Endothelial cell of umbilical vein (primary cell): ENCODE data around the gene PRKAB1. TPM values are rescaled to one million over a fixed set of nuclear protein-coding genes. Genes with fewer than 3 reads are reported as not detected.

Experiments used
- BruUV-seq: library from RNA; stranded (reverse); fragments of 400-500 nt; replicated peaks from 2 replicates; lab custom pipeline; 2021; lab: Mats Ljungman, UMichigan
- CTCF ChIA-PET: fragments of 300-600, 350-600 bp; sonication (Branson Sonifier 250); formaldehyde crosslinking; loops from one replicate; lab custom pipeline; 2021; ENCODE audit warnings: antibody characterized with exemption, inconsistent platforms; lab: Charles Lee
- POLR2A ChIA-PET: fragments of 300-600, 350-600 bp; sonication (Branson Sonifier 250); formaldehyde crosslinking; loops from one replicate; lab custom pipeline; 2021; ENCODE audit warnings: antibody characterized with exemption, inconsistent platforms; lab: Charles Lee
- DNase-seq: peaks from one replicate; pipeline ENCODE4 v3.0.0-alpha.2; 2011; ENCODE audit warnings: low read depth, low spot score
- FAIRE-seq: peaks from 2 replicates; lab custom pipeline; 2011; peaks lifted over from hg19 to GRCh38; lab: Jason Lieb, UNC
- H2AFZ ChIP-seq: 2 replicates; pipeline ENCODE4 v1.6.0; 2012; ENCODE audit warnings: low read depth, low read length, control low read depth, inconsistent platforms
- H3K27ac ChIP-seq: 2 replicates; pipeline ENCODE4 v1.5.1; 2011; ENCODE audit warnings: low read depth, mild to moderate bottlenecking, control low read depth, low read length, moderate library complexity; ENCODE audit not compliant: insufficient read depth
- H3K27me3 ChIP-seq, 2 experiments: 2 replicates each; pipeline versions ENCODE4 v1.6.0 to v1.6.1; 2011; ENCODE audit warnings: low read length in 2 of 2, mixed read lengths in 1 of 2; ENCODE audit not compliant: control insufficient read depth in 2 of 2, insufficient read depth in 2 of 2
- H3K36me3 ChIP-seq, 2 experiments: 2 replicates in 1 of 2; 3 replicates in 1 of 2; pipeline ENCODE4 v1.5.1; 2011; ENCODE audit warnings: low read length in 2 of 2, mild to moderate bottlenecking in 1 of 2, moderate library complexity in 1 of 2; ENCODE audit not compliant: control insufficient read depth in 2 of 2, insufficient read depth in 2 of 2; ENCODE audit errors: extremely low read depth in 1 of 2
- H3K4me1 ChIP-seq: 3 replicates; pipeline ENCODE4 v1.5.1; 2011; ENCODE audit warnings: mild to moderate bottlenecking, low read length; ENCODE audit not compliant: control insufficient read depth, insufficient read depth; ENCODE audit errors: extremely low read depth
- H3K4me2 ChIP-seq: 2 replicates; pipeline ENCODE4 v1.6.1; 2011; ENCODE audit warnings: low read length, control low read depth, mixed read lengths; ENCODE audit not compliant: insufficient read depth
- H3K4me3 ChIP-seq, 3 experiments: fragments of 200-600 bp in 1 of 3; sonication (generic), shearing (Covaris generic) in 1 of 3; replicated peaks in 1 of 3; 2 replicates each; pipeline ENCODE4 v1.5.1; 2011 to 2016; ENCODE audit warnings: control low read depth in 3 of 3, low read length in 3 of 3, mild to moderate bottlenecking in 2 of 3, inconsistent platforms in 1 of 3, low read depth in 1 of 3, moderate library complexity in 1 of 3; ENCODE audit not compliant: insufficient read depth in 1 of 3
- H3K79me2 ChIP-seq: 2 replicates; pipeline ENCODE4 v1.6.0; 2012; ENCODE audit warnings: low read length, inconsistent platforms; ENCODE audit not compliant: control insufficient read depth, insufficient read depth
- H3K9ac ChIP-seq: replicated peaks from 2 replicates; pipeline ENCODE3; 2011; ENCODE audit warnings: low read length, control low read depth; ENCODE audit not compliant: insufficient read depth; ENCODE audit errors: extremely low read depth
- H3K9me1 ChIP-seq: replicated peaks from 3 replicates; pipeline ENCODE4 v1.6.0; 2011; ENCODE audit warnings: mild to moderate bottlenecking, low read length; ENCODE audit not compliant: control insufficient read depth, insufficient read depth; ENCODE audit errors: extremely low read depth
- H3K9me3 ChIP-seq: replicated peaks from 2 replicates; pipeline ENCODE4 v1.5.1; 2012; ENCODE audit warnings: low read length, inconsistent platforms; ENCODE audit not compliant: control insufficient read depth, insufficient read depth
- H4K20me1 ChIP-seq: replicated peaks from 2 replicates; pipeline ENCODE3; 2011; ENCODE audit warnings: mild to moderate bottlenecking, low read length; ENCODE audit not compliant: control insufficient read depth, insufficient read depth; ENCODE audit errors: extremely low read depth
- CTCF ChIP-seq, 2 donors: IDR thresholded peaks; 1 replicate in 1 of 2; 2 replicates in 1 of 2; pipeline ENCODE4 v1.5.1; 2011; ENCODE audit warnings: low read length in 2 of 2, mild to moderate bottlenecking in 2 of 2, moderate library complexity in 2 of 2, control low read depth in 1 of 2, inconsistent platforms in 1 of 2, low read depth in 1 of 2; ENCODE audit not compliant: insufficient read depth in 1 of 2; ENCODE audit errors: extremely low read depth in 1 of 2
- EZH2 ChIP-seq: IDR thresholded peaks from 2 replicates; pipeline ENCODE4 v1.6.1; 2012; ENCODE audit warnings: borderline replicate concordance, low read depth, mild to moderate bottlenecking, moderate library complexity, low read length, inconsistent platforms; ENCODE audit not compliant: severe bottlenecking
- GATA2 ChIP-seq: IDR thresholded peaks from 2 replicates; pipeline ENCODE4 v1.7.0; 2011; ENCODE audit warnings: low read depth, mild to moderate bottlenecking, moderate library complexity, mixed read lengths, low read length; ENCODE audit not compliant: insufficient read length, insufficient read depth
- JUN ChIP-seq: IDR thresholded peaks from 2 replicates; pipeline ENCODE4 v1.6.1; 2011; ENCODE audit warnings: borderline replicate concordance, low read depth; ENCODE audit not compliant: insufficient read length, insufficient read depth
- MAX ChIP-seq: IDR thresholded peaks from 2 replicates; pipeline ENCODE4 v1.6.1; 2011; ENCODE audit not compliant: insufficient read depth, insufficient read length
- MYC ChIP-seq: IDR thresholded peaks from one replicate; pipeline ENCODE4 v1.6.1; 2011; ENCODE audit warnings: mild to moderate bottlenecking, low read depth, low read length
- POLR2AphosphoS5 ChIP-seq: IDR thresholded peaks from 2 replicates; pipeline ENCODE4 v1.6.1; 2012; ENCODE audit warnings: low read depth, mild to moderate bottlenecking, control low read depth, low read length, moderate library complexity; ENCODE audit not compliant: insufficient read depth
- dilution Hi-C: fragments of 300-500 bp; cut with MboI; formaldehyde crosslinking; loops from one replicate; pipeline ENCODE4 v1.15.0; 2019; ENCODE audit warnings: low sequenced_read_pairs; ENCODE audit not compliant: extremely low pct_ligation_motif_present
- intact Hi-C: fragments of 100-400 bp; cut with micrococcal nuclease; formaldehyde crosslinking; loops from one replicate; pipeline ENCODE4 v1.10.0; 2022
- polyA plus RNA-seq, 4 experiments: library from polyadenylated mRNA; depleted of rRNA in 3 of 4; stranded (reverse) in 3 of 4; unstranded in 1 of 4; fragments of >200 nt; gene quantifications; 2 replicates each; pipeline versions ENCODE4 v1.2.1 to v1.2.3, GENCODE V29; 2011 to 2012; ENCODE audit warnings: missing spikeins in 1 of 4
- total RNA-seq: library from RNA; stranded (reverse); gene quantifications from 2 replicates; pipeline ENCODE4 v1.2.3, GENCODE V29; 2021

The PRKAB1 gene
- total and polyA plus RNA-seq, 2 donors (not counting 3 experiments of a cell fraction or from before 2014, with no cell fraction given), result 23.1 to 27.0 TPM

GRCh38 chr12:119679490-119679889 lies 11.6 kb downstream of the PRKAB1 start:
- POLR2A ChIA-PET, result no interaction called here

More at GRCh38 chr12:119679490-119679889, 11.6 kb downstream of the PRKAB1 start:
- H3K9me3 ChIP-seq, result no peaks in the 10 kb centered on the region
- H3K4me3 ChIP-seq, result no peak overlapping the region
- no peaks in the 10 kb centered on the region for H3K27me3 ChIP-seq
- no TSS peak for BruUV-seq
- no peaks in the 10 kb centered on the region for H3K79me2 ChIP-seq
- H3K4me1 ChIP-seq, result peaks cover 4% of the 10 kb centered on the region
- no peaks in the 10 kb centered on the region for H3K9me1 ChIP-seq
- intact Hi-C loops (no loop called here), dilution Hi-C loops (no loop called here)
- no peak for TF ChIP-seq MAX
- TF ChIP-seq MYC, result no peak
- no peak for TF ChIP-seq POLR2AphosphoS5
- no peak for TF ChIP-seq JUN
- TF ChIP-seq GATA2, result no peak
- no peak for TF ChIP-seq EZH2
- TF ChIP-seq CTCF (IDR thresholded peaks at IDR 0.05; ENCODE audit: extremely low read depth in 1 of 2, insufficient read depth in 1 of 2, low read depth in 1 of 2, low read length in 2 of 2), result no peak
- H3K9ac ChIP-seq, result no peak overlapping the region
- H3K4me2 ChIP-seq, result no peak overlapping the region
- CTCF ChIA-PET, result interaction anchor here (0.8 to 3.0 kb wide), 2 partner anchors 101 to 125 kb away, joined by 3 to 12 read pairs; no protein-coding TSS in a partner anchor
- peaks cover 14 to 36% of the 10 kb centered on the region in 2 experiments for H3K36me3 ChIP-seq
- FAIRE-seq (no peak), DNase-seq (no peak)
- H3K27ac ChIP-seq, result no peak overlapping the region
- H2AFZ ChIP-seq, result no peak overlapping the region
- no peaks in the 10 kb centered on the region for H4K20me1 ChIP-seq
